ENCODE data around the gene IER2.
"Not testable (repeated sequence)": the region's sequence is repeated elsewhere in the genome, so short reads cannot be mapped to it uniquely, and the experiment has no call there.

The IER2 gene

GRCh38 chr19:13164343-13165161 lies 14.3 kb downstream of the IER2 start:
- no peak for DNase-seq

GRCh38 chr19:13165162-13165997 lies 15.2 kb downstream of the IER2 start:
- no peak for DNase-seq

GRCh38 chr19:13166151-13166550 lies 15.9 kb downstream of the IER2 start:
- not testable (repeated sequence) for DNase-seq

GRCh38 chr19:13169769-13170168 lies 19.6 kb downstream of the IER2 start:
- DNase-seq = no peak

GRCh38 chr19:13171146-13171545 lies 20.9 kb downstream of the IER2 start:
- no peak for DNase-seq

GRCh38 chr19:13172346-13173138 lies 22.3 kb downstream of the IER2 start:
- DNase-seq = peak; percentile 48 to 64

GRCh38 chr19:13173139-13173737 lies 23.0 kb downstream of the IER2 start:
- no peak for DNase-seq

- DNase-seq = no peak
These were observed 26.1 kb downstream of the IER2 start for GRCh38 chr19:13176345-13176744.

GRCh38 chr19:13177584-13177983 lies 27.4 kb downstream of the IER2 start:
- not testable (repeated sequence) for DNase-seq

GRCh38 chr19:13178291-13178690 lies 28.1 kb downstream of the IER2 start:
- not testable (repeated sequence) for DNase-seq

- peak; percentile 19 to 43 for DNase-seq
These were observed 31.7 kb downstream of the IER2 start for GRCh38 chr19:13181747-13182388.

- DNase-seq = not testable (repeated sequence)
These were observed 34.7 kb downstream of the IER2 start for GRCh38 chr19:13184926-13185325.

GRCh38 chr19:13185763-13186657 lies 35.8 kb downstream of the IER2 start:
- not testable (repeated sequence) for DNase-seq

GRCh38 chr19:13186688-13187087 lies 36.5 kb downstream of the IER2 start:
- DNase-seq = not testable (repeated sequence)

GRCh38 chr19:13187419-13187818 lies 37.2 kb downstream of the IER2 start:
- DNase-seq = no peak

GRCh38 chr19:13189600-13189999 lies 39.4 kb downstream of the IER2 start:
- no peak for DNase-seq

GRCh38 chr19:13190781-13191540 lies 40.8 kb downstream of the IER2 start:
- no peak for DNase-seq

GRCh38 chr19:13195678-13196077 lies 45.5 kb downstream of the IER2 start:
- no peak for DNase-seq

- no peak for DNase-seq
These were observed 48.4 kb downstream of the IER2 start for GRCh38 chr19:13198634-13199033.

GRCh38 chr19:13202112-13202511 lies 51.9 kb downstream of the IER2 start:
- DNase-seq = not testable (repeated sequence)

Data from inflammatory macrophage treated with lipopolysaccharide for 1 hour (primary cell).